Midbrain (tissue), 1 donor: ENCODE results near the gene DEGS1.

Experiments used
- DNase-seq: peaks from one replicate; lab custom pipeline; 2025; lab: John Stamatoyannopoulos, UW

DEGS1 gene

DNA sequence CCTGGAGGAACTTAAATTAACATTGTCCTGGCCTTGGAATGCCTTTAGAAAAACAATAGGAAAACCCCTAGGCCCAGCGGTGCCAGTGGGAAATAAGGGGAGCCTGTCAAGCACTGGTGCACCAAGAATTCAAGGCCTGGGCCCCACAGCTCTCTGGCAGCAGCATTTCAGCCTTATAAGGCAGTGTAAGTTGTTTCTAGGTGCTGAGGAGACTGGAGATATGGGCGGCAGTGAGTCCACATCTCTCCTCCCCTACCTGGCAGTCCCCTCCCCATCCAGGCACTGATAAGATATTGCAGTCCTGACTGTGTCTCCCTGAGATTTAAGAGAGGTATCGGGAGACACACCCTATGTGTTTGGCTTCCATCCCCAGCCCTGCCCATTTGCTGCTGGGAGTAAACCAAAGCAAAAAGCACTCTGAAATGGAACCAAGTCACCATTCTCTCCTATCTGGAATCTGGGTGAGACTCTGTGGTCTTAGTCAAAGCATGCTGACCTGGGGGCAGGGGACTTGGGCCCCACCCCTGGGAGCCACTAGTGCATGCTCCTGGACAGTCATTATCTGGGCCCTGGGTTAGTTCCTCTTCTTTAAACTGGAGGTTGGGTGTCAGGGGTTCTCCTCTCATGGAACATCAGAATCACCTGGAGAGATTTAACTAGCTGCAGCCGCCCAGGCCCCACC, 30.5 kb downstream of the DEGS1 start:
- DNase-seq: no peak

DNA sequence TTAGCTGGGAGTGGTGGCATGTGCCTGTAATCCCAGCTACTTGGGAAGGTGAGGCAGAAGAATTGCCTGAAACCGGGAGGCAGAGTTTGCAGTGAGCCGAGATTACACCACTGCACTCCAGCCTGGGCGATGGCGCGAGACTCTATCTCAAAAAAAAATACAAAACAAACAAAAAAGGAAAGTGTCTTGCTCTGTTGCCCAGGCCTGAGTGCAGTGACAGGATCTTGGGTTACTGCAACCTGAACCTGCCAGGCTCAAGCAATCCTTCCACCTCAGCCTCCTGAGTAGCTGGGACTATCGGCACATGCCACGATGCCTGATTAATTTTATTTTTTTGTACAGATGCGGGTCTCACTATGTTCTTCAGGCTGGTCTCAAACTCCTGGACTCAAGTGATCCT, 33.3 kb downstream of the DEGS1 start:
- DNase-seq: no peak

DNA sequence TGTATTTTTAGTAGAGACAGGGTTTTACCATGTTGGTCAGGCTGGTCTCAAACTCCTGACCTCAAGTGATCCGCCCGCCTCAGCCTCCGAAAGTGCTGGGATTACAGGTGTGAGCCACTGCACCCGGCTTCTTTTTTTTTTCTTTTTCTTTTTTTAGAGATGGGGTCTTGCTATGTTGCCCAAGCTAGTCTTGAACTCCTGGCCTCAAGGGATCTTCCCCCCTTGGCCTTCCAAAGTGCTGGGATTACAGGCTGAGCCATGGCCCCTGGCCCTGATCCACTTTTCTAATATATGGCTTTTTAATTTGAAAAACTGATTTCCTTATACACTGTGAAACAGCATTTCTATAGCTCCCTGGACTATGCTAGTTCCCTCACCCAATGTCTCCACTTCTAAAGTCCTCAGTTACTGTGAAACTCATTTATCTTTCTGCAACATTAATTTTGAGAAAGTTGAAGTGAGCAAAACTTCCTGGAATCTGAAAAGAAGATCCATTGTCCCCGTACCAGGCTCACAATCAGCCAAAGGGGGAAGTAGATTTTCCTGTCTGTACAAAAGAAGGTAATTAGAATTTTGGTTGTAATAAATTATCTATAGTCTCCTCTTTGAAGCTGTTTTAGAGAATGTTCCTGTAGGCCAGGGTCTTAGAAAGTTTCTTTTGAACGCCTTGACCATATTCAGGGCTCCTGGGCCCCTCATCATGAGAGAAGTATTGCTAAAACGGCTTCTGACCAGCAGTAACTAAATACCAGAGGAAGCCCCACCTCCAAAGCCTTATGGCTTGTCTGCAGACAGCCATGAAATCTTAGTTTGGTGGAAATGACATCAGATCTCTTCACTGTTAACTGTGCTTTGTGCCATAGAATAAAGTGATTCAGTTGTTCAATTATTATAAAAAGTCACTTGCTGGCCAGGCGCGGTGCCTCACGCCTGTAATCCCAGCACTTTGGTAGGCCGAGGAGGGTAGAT, 34.9 kb downstream of the DEGS1 start:
- DNase-seq: no peak

DNA sequence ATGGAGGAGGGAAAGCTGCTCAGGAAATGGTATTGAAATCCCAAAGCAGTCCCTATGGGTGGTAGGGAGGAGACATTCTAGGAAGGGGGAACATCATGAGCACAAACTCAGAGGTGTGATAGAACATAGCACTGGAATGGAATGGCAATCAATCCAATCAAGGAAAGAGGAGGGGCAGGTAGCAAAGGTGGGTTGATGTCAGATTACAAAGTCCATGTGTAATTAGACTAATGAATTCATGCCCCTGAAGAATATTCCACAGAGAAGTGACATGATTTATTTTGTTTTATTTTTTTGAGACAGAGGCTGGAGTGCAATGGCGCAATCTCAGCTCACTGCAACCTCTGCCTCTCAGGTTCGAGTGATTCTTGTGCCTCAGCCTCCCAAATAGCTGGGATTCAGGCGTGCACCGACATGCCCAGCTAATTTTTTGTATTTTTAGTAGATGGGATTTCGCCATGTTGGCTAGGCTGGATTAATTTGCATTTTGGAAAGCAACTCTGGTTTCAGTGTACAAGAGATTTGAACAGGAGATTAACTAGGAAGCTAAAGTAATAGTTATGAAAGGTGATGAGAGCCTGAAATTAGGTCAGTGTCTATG, 36.1 kb downstream of the DEGS1 start:
- DNase-seq: no peak

DNA sequence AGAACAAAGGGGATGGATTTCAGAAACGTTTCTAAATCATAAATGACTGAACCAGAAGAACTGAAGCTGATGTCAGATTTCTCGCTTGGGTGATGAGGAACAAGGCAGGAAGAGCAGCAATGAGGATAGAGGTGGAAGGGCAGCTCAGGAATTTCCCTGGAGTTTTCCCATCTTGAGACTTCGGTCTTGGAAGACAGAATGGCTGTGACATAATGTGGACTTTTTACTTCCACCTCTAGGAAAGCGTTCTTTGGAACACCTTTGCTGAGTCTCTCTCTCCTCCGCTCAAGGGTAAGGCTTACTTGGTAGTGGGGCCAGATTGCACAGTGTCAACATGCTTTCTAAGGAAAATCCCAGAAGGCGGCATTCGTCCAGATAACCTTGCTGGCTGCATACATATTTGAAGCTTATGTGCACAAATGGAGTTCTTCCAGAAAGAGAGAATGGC, 36.6 kb downstream of the DEGS1 start:
- no peak for DNase-seq

DNA sequence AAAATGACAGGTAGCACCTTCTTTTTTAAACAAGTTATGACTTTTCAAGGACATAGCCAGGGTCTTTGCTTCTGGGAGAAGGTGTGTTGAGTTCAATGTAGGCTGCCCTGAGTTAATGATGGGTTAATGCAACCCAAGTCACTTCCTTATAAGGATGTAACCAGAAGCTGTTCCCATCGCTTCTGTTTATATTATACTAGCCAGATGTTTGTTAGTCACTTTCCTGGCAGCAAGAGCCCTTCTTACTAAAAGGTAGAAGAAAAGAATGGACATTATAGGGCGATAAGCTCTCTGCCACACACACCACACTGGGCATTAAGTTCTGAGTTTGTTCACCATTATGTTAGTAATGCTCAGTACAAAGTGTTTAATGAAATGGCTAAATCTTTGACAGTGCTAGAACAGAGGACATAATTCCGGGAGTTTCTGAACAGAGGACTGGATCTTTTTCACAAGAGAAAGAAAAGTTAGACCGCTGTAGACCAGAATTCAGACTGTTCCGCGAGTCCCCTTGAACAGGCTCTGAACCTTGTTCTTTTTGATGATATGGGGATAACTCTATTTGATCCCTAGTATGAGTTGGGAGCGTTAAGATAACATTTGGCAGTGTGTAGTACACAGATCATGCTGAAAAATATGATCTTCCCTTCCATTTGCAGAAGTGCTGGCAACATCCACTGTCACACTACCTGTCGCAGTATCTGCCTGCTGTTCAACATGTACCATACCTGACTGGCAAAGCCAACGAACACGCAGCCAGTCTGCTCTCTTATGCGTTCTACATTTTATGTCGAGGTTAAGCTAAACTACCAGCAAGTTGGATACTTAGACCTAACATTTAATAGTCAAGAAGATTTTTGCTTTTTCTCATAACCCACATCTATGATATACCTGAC, 41.0 kb downstream of the DEGS1 start:
- DNase-seq: no peak

DNA sequence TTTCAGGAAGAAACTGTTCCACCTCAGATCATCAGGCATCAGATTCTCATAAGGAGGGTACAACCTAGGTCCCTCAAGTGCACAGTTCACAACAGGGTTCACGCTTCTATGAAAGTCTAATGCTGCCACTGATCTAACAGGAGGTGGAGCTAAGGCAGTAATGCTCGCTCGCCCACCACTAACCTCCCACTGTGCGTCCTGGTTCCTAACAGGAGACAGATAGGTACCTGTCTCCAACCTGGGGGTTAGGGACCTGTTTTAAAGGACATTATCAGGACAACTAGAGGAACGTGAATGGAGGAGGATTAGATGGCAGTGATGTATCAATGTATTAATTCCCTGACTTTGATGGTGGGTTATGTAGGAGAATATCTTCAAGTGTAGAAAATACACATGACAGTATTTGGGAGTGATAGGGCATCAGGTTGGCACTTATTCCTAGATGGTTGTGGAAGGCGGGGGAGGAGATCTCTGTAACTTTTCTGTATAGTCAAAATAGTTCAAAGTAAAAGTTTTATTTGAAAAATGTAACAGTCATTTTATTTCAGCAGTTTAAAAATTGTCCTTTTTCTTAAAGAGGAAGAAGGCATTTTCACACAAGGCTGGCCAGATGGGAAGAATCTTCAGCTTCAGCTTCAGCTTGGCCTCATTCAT, 43.9 kb downstream of the DEGS1 start:
- no peak for DNase-seq

DNA sequence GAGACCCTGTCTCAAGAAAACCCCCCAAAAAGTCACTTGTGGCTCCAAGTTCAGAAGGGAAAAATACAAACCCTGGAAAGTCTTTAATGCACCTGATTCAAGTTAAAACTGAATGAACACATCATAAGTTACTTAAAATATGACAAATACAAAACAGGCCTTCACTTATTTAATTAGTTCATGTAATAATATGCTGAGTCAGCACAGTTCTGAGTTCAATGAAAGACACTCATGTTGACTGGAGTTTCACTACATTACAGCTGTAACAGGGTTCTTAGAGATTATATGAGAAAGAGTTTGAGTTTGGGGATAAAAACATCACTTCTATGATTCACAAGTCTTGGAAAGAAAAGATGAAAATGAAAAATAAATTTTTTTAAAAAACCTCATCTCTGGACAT, 51.0 kb downstream of the DEGS1 start:
- DNase-seq: no peak

DNA sequence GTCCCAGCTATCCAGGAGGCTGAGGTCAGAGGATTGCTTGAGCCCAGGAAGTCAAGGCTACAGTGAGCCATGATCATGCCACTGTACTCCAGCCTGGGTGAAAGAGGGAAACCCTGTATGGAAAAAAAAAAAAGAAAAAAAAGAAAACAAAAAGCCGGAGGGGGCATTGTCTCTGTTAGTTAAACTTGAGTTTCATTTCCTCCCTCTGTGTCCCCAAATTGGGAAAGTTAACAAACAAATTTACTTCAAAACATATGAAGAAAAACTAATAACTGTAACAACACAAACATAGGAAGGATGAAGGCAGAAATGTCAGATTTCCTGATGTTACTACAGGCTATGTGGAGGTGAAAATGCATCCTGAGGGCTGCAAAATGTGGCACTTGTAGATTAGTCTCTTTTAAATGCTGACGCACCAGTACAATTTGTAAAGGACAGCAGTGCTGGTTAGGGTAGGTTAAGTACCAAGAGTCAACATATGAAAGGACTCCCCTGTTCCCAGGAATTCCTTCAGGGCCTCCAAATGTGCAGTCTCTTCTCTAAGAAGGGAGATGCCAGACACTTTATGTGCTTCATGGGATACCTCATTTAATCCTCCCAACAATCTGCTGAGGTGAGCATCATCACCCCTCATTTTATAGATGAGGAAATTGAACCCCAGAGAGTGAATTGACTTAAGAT, 52.9 kb downstream of the DEGS1 start:
- no peak for DNase-seq

DNA sequence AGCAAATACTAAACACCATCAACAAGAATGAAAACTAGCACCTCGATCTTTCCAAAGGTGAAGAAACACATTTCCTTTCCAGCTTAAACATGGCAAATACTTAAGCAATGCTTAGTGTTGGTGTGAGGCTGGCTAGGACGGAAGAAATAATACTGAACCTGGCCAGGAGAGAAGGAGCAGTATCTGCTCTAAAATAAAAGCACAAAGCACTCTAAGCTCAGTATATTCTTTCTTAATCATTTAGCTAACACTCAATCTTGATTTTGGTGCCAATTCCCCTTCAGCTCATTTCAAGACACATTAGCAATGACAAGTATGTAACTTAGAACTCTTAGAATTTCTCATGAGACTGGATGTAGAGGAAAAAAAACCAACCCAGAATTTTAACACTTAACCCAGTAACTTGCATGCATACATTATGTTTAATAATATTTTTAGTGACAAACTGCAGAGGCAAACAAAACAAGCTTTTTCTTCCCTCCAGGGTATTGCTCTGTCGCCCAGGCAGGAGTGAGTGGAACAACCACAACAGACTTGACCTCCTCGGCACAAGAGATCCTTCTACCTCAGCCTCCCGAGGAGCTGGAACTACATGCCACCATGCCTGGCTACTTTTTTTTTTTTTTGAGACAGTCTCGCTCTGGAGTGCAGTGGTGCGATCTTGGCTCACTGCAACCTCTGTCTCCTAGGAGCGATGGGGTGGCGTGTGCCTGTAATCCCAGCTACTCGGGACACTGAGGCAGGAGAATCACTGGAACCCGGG, 54.3 kb downstream of the DEGS1 start:
- DNase-seq: no peak

DNA sequence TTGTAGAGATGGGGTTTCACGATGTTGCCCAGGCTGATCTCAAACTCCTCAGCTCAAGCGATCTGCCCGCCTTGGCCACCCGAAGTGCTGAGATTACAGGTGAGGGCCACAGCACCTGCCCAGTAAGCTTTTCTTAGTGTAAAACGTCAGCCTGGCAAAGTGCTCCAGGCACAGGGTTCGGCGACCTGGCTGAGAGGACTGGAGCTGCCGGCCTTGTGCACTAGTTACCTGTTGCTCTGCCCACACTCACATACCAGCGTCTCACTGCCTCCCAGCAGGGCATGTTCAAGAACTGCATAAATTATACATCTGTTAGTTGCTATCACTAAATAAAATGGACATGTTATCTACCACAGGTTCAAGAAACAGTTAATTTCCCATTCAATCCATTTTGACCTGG, 55.2 kb downstream of the DEGS1 start:
- no peak for DNase-seq

DNA sequence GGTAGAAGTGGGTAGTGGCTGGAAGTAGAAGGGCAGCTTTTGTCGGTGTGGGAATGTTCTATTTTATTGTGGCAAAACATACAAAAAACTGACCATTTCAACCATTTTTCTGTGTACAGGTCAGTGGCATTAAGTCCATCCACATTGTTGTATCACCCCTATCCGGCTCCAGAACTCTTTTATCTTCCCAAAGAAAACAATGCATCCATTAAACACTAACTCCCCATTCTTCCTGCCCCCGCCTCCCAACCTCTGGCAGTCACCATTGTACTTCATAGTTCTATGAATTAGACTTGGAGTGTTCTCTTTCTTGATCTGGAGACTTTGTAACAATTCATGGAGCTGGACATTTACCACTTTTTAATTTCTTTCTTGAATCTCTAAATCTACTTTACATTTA, 55.7 kb downstream of the DEGS1 start:
- DNase-seq: peak; percentile 12
